HG03060 (cell line): ENCODE results near the gene PRKX.
"Not testable (repeated sequence)": the region's sequence is repeated elsewhere in the genome, so short reads cannot be mapped to it uniquely, and the experiment has no call there.

ENCODE experiments used
- ATAC-seq: cut with Tn5 transposase; IDR thresholded peaks from one replicate; pipeline ENCODE4 v1.9.1; 2021; ENCODE audit warnings: low read depth, moderate number of reproducible peaks; ENCODE audit not compliant: unreplicated experiment

PRKX gene

DNA sequence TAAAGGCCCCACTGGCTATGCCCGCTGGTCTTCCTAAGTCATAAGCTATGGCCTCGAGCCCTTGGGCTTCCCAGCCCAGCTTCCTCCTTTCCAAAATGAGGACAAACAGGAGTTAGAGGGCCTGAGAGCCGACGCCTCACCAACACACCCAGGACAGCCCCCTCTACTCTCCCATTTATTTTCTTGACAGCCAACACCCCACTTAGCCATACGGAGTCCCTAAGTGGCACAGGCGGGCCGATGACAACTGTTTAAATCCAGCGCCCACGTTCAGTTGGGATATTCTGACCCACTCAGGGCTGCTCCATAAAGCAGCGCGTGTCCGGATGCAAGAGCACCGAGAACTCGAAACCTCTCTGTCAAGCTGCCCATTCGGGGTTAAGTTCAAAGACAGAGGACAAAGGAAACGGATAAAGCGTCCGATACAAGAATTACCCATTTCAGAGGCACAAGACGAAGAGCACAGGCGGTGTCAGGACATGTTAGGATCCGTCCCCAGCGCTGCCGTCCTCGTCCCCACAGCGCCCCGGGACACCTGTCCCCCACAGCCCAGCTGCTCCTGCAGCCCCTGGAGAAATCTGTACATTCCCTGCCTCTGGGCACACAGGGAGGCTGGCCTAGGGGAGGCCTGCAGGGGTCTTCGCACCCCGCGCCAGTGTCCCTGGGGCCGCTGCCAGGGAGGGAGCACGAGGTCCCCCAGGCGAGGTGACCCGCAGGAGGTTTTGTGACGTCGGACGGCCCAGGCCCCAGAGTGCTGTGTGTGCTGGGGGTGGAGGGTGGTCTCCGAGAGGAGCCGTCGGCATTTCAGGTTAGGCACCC, 1.2 kb downstream of the PRKX start:
- no peak for ATAC-seq

DNA sequence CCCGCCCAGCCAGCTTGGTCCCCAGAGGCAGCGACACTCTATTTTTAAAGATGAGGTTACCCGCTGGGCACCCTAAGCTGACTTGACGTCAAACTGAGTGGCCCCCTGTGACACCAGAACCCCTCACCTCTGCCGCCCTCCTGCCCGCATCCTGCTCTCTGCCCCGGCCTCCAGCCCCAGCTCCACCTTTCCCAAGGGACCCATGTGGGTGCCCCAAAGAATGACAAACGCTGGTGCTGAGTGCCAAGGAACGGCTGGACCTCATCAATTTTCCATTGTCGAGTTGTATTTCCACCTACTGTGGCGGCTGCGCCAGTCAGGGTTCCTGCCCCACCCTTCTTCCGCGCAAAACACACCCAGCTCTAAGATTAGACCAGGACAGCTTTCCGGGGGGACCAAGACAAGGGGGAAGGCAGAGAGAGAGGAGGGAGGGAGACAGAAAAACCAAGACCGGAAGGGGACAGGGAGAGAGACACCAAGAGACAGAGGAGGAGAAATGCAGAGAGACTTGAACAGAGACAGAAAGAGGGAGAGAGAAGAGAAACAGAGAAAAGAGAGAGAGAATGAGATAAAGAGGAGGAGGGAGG, 2.0 kb downstream of the PRKX start:
- no peak for ATAC-seq

DNA sequence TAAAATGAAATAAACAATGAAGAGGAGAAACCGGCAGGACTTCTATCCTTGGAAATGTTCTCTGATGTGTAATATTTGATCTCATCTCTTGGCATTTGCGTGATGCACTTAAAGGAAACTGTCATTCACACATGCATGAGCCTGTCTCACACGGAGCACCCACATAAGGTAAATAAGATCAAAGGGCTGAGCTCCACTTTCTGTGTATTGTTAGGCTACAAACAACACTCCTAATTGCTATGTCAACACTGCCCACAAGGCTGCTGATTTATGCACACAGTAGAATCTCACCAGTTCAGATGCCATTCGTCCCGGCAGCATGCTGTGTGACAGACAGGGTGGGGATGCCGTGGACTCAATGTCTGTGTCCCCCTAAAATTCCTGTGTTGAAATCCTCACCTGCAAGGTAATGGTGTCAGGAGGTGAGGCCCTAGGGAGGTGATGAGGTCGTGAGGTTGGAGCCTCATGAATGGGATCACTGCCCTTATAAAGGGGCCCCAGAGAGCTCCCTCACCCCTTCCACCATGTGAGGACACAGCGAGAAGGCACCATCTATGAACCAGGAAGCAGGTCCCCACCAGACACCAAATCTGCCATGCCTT, 5.7 kb downstream of the PRKX start:
- ATAC-seq: not testable (repeated sequence)

DNA sequence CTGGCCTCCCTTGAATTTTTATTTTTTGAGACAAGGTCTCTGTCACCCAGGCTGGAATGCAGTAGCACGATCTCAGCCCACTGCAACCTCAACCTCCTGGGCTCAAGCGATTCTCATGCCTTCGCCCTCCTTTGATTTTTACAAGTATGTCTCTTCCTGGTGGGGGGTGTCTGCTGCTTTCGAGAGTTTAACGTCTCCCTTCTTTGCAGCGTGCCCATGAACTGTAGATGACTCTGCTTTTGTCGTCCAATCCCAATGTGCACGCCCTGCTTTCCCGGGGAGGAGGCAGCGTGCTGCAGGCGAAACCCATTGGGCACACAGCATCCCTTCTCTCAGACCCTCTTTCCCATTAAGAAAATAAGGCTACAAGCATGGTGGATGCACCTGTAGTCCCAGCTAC, 7.0 kb downstream of the PRKX start:
- ATAC-seq: no peak

DNA sequence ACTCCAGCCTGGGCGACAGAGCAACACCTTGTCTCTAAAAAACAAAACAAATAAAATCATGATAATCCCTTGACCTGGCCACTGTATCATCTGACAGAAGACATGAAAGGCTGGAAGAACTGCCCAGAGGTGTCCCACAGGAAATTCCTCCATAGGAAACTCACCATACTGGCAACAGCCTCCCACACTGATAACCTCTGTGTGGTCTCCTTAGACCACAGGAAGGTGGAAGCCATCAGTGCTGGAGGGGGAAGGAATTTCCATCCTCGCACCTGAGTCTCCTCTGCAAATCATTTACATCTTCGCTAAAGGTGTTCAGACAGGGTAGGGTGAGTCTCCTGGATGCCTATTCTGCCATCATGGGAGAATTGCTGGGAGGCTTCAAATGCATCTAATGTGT, 10.2 kb downstream of the PRKX start:
- ATAC-seq: not testable (repeated sequence)

DNA sequence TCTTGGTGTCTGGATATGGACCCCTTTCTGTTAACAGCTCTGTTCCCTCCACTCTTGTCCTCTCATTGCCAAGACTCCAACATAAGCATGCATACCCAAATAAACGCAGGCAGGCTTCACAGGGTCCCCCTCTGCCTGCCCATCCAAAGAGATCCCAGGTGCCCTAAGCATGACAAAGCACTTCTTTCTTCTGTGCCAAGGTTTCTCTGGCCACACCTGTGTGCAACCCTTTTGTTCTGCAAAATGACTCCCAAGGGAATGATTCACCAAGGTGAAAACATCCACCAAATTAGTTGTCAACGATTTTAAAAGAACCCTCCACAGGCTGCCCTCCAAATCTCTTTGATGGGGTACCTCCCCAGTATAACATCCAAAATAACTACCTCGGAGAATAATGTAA, 11.4 kb downstream of the PRKX start:
- not testable (repeated sequence) for ATAC-seq

DNA sequence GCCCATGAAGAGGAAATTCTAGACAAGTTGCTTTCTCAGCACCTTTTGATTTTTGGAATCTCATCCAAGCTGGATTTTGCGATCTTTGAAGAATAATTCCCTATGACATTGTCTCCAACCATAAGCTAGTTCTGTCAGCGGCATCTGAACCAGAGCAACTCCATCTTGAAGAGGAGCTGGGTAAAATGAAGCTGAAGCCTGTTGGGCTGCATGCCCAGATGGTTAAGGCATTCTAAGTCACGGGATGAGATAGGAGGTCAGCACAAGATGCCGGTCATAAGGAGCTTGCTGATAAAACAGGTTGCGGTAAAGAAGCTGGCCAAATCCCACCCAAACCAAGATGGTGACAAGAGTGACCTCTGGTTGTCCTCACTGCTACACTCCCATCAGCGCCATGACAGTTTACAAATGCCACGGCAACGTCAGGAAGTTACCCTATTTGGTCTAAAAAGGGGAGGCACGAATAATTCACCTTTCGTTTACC, 12.0 kb downstream of the PRKX start:
- not testable (repeated sequence) for ATAC-seq

DNA sequence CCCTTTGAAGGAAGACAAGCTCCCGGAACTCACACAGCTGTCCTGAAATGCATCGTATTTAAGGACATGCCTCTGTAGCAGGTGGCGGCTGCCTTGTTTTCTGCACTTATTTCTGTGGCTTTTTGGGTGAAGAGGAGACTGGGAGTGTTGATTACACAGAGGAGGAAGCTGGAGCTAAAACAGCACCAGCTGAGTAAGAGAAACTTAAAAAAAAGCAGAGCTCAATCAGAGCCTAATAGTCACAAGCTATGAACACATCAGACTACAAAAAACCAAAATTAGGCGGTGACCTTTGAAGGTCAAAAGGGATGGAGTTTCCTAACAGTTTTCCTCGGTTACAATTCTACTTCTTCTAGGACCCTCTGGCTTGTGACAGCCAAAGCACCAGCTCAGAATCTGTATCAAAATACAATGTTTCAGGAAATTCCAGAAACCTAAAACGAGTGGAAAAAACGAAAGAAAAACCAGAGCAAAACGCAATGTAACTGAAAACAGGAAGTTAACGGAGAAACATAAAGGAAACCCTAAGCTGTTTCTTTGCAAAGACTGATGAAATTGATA, 13.5 kb downstream of the PRKX start:
- no peak for ATAC-seq

DNA sequence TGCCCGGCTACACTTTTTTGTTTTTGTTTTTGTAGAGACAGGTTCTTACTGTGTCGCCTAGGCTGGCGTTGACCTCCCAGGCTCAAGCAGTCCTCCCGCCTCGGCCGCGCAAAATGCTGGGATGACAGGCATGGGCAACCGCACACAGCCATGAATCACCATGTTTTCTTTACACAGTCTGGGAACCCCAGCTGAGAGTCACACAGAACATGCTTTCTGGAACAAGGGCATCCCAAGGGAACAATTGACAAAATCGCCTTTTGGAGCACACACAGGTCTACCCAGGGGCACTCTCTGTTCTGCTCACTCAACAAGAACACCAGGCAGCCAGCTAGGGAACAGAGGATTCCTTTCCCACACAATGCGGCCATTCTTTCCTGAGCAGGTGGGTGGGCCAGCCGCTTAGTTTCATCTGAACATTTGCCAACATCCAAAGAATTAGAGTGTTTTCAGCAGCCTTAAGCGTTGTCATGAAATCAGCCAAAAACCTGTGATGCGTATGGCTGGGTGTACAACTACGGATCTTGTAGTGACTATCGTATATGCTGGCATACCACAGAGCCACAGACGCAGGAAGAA, 15.7 kb downstream of the PRKX start:
- ATAC-seq: no peak

DNA sequence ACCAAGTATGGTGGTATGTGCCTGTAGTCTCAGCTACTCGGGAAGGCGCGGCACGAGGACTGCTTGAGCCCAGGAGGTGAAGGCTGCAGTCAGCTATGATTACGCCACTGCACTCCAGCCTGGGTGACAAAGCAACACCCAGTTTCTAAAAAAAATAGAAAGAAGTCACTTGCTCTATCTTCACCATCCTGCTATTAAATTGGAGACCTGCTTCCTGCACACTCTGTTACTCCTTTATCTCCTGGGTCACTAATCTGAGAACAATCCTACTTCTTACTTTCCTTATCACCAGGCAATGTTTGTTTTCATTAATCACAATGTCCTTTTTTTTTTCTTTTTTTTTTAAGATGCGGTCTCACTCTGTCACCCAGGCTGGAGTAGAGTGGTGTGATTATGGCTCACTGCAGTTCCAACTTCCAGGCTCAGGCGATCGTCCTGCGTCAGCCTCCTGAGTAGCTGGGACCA, 16.2 kb downstream of the PRKX start:
- no peak for ATAC-seq

DNA sequence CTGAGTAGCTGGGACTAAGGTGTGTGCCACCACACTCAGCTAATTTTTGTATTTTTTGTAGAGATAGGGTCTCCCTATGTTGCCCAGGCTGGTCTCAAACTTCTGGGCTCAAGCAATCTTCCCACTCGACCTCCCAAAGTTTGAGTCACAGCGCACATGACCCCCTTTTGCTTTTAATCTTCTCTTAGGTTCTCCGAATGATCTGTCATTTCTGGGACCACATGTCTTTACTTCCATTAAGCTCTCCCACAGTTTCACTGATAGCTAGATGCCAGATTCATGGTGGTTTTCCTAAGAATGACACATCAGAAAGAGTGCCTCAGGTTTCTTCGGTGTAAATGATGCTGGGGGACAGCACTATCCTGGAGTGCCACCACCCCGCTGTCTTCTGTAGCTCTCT, 17.9 kb downstream of the PRKX start:
- no peak for ATAC-seq

DNA sequence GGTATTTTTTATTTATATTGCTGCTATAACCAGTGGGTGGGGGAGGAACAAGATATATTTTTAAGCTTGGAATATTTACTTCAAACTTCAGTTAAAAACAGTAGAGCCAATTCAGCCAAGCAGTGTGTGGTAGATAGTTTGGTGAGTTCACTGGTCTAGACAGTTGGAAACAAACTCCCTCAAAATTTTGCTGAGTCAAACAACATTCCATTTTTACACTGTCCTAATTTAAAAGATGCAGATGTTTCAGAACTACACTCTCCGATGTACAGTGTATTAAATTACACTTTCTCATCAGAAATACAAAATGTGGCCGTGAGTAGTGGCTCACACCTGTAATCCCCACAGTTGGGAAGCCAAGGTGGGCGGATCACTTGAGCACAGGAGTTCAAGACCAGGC, 23.3 kb downstream of the PRKX start:
- ATAC-seq: no peak

DNA sequence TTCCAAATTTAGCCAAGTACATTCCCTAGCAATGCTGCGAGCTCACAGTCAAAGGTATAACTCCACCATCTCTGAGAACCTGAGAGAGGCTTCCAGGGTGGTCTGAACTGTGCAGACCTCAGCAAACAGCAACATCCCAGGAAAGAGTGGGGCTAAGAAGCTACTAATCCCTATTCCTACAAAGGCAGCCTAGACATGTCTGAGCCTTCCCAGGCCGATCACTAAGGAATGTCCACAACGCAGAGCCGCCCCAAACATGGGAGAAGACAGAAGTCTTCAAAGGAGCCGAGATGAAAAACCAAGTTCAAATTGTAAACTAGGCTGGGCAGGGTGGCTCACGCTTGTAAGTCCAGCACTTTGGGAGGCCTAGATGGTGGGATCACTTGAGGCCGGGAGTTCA, 30.2 kb downstream of the PRKX start:
- not testable (repeated sequence) for ATAC-seq

DNA sequence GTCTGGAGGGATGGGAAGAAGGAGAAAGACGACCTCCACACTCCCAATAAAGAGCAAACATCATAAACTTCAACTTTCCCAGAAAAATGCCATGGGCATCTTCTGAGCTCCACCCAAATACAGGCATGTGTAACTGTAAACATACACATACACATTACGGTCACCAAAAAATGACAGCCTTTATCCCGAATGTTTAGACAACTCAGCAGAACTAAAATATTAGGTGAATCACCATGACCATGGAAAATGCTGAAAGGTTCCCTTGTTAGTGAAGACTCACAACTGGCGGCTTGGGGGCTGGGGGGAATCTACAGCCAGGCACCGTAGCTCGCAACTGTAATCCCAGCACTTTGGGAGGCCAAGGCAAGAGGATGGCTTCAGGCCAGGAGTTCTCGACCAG, 33.0 kb downstream of the PRKX start:
- no peak for ATAC-seq

DNA sequence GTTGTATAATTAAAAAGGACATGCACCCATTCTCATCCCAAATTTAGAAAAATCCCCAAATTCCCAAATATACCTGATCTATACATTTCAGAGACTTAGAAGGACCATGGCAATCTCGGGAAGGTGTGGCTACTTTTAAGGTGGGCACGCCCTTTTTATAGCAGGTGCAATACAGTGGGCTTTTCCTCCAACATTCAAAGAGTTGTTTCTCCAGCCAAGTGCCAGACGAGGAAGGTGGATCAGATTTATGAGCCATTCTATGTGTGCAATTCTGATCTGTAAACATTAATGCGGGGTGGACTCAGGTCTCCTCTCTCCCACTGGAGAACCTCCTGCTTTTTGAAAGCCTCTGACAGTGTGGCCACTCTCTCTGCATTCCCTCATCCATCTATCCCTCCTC, 33.8 kb downstream of the PRKX start:
- ATAC-seq: no peak

DNA sequence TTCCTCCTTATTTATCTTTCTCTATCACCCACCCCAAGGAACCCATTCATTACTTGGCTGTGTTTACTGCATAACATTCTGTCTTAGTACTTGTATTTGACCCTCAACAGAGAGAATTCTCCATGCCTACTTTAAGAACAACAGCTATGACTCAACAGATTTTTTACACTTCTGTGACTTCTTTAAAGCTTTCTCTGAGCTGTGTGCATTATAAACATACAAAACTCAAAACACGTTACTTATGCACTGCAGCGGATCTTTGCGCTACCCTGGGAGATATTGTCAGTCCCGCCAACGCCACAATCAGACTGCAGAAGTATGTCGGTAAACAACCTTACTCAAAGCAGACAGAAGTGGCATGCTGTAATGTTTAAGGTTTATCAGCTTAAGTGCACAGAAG, 35.1 kb downstream of the PRKX start:
- ATAC-seq: no peak

DNA sequence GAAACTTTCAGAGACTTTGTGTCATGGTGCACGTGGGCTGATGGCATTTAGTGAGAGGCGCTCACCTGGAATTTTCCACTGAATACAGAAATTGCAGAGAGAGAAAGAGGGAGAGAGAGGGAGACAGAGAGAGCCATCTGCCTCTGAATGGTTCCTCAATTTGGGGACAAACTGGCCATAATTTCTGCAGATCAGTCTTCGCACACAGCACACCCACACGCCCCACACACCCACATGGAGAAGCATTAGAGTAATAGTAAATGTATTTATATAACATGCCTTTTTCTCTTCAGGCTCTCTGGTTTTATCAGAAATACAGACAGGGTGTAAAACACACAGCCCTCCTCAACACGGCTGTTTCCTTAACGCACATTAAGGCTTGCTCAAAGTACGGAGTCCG, 38.6 kb downstream of the PRKX start:
- no peak for ATAC-seq

DNA sequence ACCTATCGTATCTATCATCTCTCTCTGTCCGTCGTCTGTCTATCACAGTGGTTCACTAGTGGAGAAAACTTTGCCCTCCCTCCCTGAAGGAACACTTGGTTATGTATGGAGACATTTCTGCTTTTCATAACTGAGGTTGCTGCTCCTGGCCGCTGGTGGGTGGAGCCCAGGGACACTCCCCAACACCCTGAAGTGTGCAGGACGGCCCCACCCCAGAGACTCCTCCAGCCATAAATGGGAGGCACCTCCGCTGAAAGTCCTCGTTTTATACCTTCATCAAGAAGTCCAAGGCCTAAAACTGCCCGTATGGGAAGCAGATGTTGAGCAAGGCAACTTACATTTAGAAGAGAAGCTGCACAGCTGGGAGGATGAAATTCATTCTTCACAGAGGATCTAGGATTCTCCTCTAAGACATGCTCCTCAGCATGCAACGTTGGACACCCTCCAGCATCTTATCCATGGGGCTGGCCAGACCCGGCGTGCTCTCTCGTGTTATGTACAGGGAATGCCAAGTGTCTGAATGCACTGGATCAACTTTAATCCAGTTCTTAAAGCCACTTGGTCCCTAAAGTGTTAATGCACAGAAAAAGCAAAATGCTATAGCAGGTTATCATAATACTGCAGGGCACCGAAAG, 43.5 kb downstream of the PRKX start:
- no peak for ATAC-seq

DNA sequence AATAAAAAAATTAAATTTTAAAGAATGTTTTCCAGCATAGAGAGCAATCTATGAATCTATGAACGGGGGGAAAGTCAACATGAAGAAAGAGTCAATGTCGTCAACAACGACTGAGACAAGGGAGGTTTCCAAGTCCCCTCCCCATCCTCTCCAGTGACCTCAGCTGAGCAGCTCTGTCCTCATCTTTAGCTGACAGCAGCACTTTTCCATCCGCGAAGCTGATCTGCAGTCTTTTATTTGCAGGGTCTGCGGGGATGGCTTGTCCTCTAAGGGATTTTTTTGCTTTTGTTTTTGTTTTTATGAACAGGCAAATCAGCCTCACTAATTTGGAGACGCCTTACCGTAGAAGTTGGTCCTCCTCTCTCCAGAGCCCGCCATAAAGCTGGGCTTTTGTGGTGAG, 46.5 kb downstream of the PRKX start:
- no peak for ATAC-seq

DNA sequence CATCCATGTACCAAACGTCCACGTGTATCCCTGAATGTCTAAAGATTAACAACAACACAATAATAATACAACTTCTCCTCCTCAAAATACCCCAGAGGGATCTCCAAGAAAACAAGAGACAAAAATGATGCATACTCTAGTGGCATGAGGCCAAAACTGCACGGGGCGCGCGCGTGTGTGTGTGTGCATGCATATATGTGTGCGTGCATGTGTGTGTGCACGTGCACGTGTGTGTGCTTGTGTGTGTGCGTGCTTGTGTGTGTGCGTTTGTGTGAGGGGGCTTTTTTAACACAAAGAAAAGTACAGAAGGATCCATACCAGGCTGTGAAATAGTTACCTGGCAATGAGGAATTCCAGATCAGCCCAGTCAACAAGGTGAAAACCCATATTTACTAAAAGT, 48.5 kb downstream of the PRKX start:
- no peak for ATAC-seq
